Measurements from ENCODE around the gene ADAM17.
"Not testable (repeated sequence)": the region's sequence is repeated elsewhere in the genome, so short reads cannot be mapped to it uniquely, and the experiment has no call there.

ADAM17 gene

GRCh38 chr2:9570182-9571060 is 14.8 kb upstream of the ADAM17 start:
- no peak overlapping the region for H3K27ac ChIP-seq

GRCh38 chr2:9565436-9566153 is 10.0 kb upstream of the ADAM17 start:
- H3K4me3 ChIP-seq: no peak overlapping the region
- H3K27ac ChIP-seq: peak overlapping the region in 17 of 21 experiments; percentile 3 to 87 (median 69)

More at GRCh38 chr2:9570182-9571060, 14.8 kb upstream of the ADAM17 start:
- H3K4me3 ChIP-seq: no peak overlapping the region

DNA sequence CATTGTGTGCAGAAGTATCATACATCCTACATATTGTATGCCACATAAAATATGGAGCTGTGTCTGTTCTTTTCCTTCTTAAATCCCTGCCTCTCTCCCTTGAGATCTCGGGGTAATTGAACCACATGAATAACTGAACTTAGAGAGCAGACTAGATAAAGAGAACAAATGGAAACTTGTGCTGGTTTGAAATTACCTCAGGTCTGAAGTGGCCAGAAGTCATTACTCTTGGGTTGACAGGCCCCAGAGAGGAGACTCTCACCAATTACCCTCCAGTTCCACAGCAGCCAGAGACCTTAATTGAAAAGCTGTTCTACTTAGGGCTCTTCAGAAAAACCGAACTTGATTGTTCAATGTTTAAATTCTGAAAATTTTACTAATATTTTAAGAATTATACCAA is 5.0 kb upstream of the ADAM17 start:
- Histone ChIP-seq H3K27ac (no peak overlapping the region), H3K4me3 (no peak overlapping the region)

- H3K27ac ChIP-seq: peak overlapping the region in 3 of 21 experiments; percentile 20 to 69 (median 43)
- H3K4me3 ChIP-seq: no peak overlapping the region
These were observed 3.3 kb upstream of the ADAM17 start for GRCh38 chr2:9558948-9559381.

DNA sequence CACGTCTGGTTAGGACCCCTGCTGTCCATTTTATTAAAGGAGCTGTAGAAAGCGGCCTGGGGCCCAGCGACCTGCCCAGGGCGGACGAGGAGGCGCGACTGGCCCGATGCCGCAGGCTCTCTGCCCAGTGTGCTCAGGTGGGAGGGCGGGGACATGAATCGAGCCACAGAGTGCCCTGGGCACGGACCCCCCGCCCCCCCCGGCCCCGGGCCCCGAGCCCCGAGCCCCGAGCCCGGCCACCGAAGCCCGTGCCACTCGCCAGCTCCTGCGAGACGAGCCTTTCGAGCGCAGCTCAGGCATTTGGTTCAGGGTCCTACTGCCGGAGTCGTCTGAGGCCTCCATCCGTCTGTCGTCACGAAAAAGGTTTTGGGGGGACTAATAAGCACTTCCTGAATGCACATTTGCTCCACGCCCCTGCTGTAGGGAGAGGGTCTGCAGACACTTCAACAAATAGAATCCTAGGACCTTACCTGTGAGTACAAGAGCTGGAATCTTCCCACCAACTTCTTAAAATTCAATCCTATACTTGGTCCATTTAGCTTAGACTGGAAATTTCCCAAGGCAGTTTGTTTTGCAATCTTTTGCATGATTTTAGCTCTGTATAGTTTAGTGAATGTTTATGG is 602 bp upstream of the ADAM17 start:
- Histone ChIP-seq H3K4me3 (peak overlapping the region; percentile 53 to 94 (median 74)), H3K27ac (peak overlapping the region; percentile 85 to 100 (median 100))

- H3K27ac ChIP-seq: peak overlapping the region; percentile 71 to 100 (median 100)
These were observed 721 bp downstream of the ADAM17 start for GRCh38 chr2:9554921-9555296.

GRCh38 chr2:9552219-9553178 is 3.1 kb downstream of the ADAM17 start:
- Histone ChIP-seq H3K27ac (peak overlapping the region in 16 of 21 experiments; percentile 1 to 100 (median 46)), H3K4me3 (no peak overlapping the region)

More at GRCh38 chr2:9554921-9555296, 721 bp downstream of the ADAM17 start:
- peak overlapping the region; percentile 53 to 94 (median 74) for H3K4me3 ChIP-seq

GRCh38 chr2:9550859-9551391 is 4.7 kb downstream of the ADAM17 start:
- H3K27ac ChIP-seq: peak overlapping the region in 4 of 21 experiments; percentile 29 to 61 (median 36)
- not testable (repeated sequence) for H3K4me3 ChIP-seq

- Histone ChIP-seq H3K27ac (peak overlapping the region in 5 of 21 experiments; percentile 3 to 35 (median 13)), H3K4me3 (no peak overlapping the region)
These were observed 6.2 kb downstream of the ADAM17 start for GRCh38 chr2:9549420-9549819.

- peak overlapping the region in 9 of 21 experiments; percentile 10 to 60 (median 41) for H3K27ac ChIP-seq
- H3K4me3 ChIP-seq: no peak overlapping the region
These were observed 7.1 kb downstream of the ADAM17 start for GRCh38 chr2:9548506-9548905.

DNA sequence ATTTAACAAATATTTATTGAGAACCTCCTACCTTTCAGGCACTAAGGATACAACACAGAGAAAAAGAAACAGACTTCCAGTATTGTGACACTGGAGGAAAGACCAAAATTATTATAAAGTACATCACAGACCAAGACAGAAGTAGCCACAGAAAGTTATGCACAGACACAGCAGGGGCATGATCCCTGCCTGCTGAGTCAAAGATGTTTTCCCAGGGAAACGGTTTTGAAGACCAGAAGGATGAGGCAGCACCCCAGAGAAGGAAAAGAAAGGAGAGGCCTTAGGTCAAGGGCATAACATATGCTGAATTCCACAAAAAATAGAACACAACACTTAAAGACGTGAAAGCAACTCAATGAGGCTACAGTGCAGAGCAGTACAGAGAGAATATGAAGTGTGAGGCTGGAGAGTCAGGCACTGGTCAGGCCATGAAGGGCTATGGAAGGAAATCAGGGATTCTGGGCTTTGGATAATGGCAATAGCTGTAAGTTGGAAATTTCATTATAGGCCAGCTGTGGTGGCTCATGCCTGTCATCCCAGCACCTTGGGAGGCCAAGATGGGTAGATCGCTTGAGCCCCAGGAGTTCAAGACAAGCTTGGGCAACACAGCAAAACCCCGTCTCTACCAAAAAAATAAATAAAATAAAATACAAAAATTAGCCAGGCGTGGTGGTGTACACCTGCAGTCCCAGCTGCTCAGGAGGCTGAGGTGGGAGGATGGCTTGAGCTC is 8.2 kb downstream of the ADAM17 start:
- peak overlapping the region in 10 of 21 experiments; percentile 16 to 60 (median 40) for H3K27ac ChIP-seq

DNA sequence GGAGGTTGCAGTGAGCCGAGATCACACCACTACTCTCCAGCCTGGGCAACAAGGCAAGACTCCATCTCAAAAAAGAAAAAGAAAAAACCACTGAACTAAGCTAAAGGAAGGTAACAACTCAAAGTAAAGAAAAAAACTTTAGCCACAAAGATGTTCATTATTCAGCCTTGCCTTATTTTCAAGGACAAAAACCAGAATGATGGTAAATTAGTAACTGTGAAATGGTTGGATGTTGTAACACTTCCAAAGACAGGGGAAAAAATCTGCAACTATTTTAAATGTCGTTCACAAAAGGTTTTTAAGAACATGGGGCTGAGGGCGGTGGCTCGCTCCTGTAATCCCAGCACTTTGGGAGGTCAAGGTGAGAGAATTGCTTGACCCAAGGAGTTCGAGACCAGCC is 10.1 kb downstream of the ADAM17 start:
- peak overlapping the region in 7 of 21 experiments; percentile 8 to 56 (median 40) for H3K27ac ChIP-seq
- H3K4me3 ChIP-seq: no peak overlapping the region

More for the DNA sequence above, 8.2 kb downstream of the ADAM17 start:
- H3K4me3 ChIP-seq: no peak overlapping the region

DNA sequence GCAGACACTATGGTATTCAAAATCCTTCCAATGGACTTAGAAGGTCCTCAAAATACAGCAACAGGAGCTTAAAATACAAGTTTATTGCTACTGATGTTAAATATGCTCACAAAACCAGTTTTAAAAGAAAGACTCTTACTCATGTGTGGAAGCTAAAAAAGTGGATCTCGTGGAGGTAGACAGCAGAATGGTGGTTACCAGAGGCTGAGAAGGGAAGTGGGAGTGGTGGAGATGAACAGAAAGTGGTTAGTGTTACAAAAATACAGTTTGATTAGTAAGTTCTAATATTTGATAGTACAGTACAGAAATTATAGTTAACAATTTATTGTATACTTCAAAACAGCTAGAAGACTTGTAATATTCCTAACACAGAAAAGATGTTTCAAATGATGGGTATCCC is 12.1 kb downstream of the ADAM17 start:
- Histone ChIP-seq H3K4me3 (no peak overlapping the region), H3K27ac (peak overlapping the region in 2 of 21 experiments; percentile 1 to 11)

DNA sequence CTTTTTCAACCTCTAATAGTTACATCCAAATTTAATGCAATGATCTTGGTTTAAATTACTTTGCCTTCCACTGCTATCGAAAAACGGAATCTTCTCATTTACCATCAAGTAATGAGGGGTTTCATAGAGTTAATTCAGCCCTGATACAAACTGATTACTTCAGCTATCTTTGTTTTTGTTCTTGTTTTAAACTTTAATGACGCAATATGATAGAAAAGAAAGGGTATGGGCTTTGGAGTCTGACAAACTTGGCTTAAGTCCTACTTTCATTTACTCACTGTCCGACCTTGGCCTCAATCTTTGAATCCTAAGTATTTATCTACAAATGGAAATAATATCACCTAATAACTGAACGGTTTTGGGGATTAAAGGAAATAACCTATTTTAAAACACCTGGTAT is 16.1 kb downstream of the ADAM17 start:
- no peak overlapping the region for H3K4me3 ChIP-seq
- peak overlapping the region in 4 of 21 experiments; percentile 10 to 78 (median 68) for H3K27ac ChIP-seq

GRCh38 chr2:9538000-9538507 is 17.6 kb downstream of the ADAM17 start:
- peak overlapping the region in 4 of 21 experiments; percentile 20 to 78 (median 68) for H3K27ac ChIP-seq

GRCh38 chr2:9536504-9536903 is 19.1 kb downstream of the ADAM17 start:
- Histone ChIP-seq H3K4me3 (no peak overlapping the region), H3K27ac (no peak overlapping the region)

More at GRCh38 chr2:9538000-9538507, 17.6 kb downstream of the ADAM17 start:
- no peak overlapping the region for H3K4me3 ChIP-seq

- Histone ChIP-seq H3K27ac (no peak overlapping the region), H3K4me3 (no peak overlapping the region)
These were observed 20.5 kb downstream of the ADAM17 start for GRCh38 chr2:9535177-9535576.

GRCh38 chr2:9533663-9534062 is 22.0 kb downstream of the ADAM17 start:
- Histone ChIP-seq H3K4me3 (no peak overlapping the region), H3K27ac (no peak overlapping the region)

Measured in skin epidermis (tissue), 12 donors.